Left lung (tissue), 10 donors: ENCODE results near the gene SPATA13. TPM values are rescaled to one million over a fixed set of nuclear protein-coding genes. Genes with fewer than 3 reads are reported as not detected.

Experiments
- ATAC-seq: fragments of 200-7000 bp; cut with Tn5 transposase; one replicate; pipeline ENCODE4 v1.9.1; 2020; ENCODE audit warnings: moderate library complexity
- DNase-seq, 4 donors: peaks; one replicate each; pipeline ENCODE4 v3.0.0-alpha.2; 2013 to 2020
- H3K27ac ChIP-seq, 2 donors: fragments of 200-600 bp; sonication (generic) in 1 of 2; one replicate each; pipeline versions ENCODE4 v1.5.0 to v1.8.0; 2020 to 2021
- H3K27me3 ChIP-seq, 2 donors: fragments of 200-600 bp; sonication (generic) in 1 of 2; one replicate each; pipeline versions ENCODE4 v1.5.0 to v1.8.0; 2020 to 2021
- H3K36me3 ChIP-seq, 2 donors: fragments of 200-600 bp; sonication (generic) in 1 of 2; one replicate each; pipeline versions ENCODE4 v1.5.0 to v1.8.0; 2020 to 2021
- H3K4me1 ChIP-seq, 2 donors: fragments of 200-600 bp; one replicate each; pipeline ENCODE4 v1.8.0; 2021
- H3K4me3 ChIP-seq, 2 donors: fragments of 200-600 bp; sonication (generic) in 1 of 2; one replicate each; pipeline versions ENCODE4 v1.5.0 to v1.8.0; 2020 to 2021; ENCODE audit warnings: mild to moderate bottlenecking in 1 of 2
- H3K9me3 ChIP-seq, 2 donors: fragments of 200-600 bp; sonication (generic) in 1 of 2; one replicate each; pipeline versions ENCODE4 v1.5.0 to v1.8.0; 2020 to 2021
- intact Hi-C, 2 donors: fragments of 100-400 bp; cut with DNase I; formaldehyde crosslinking; loops; one replicate each; pipeline versions ENCODE4 v1.11.2 to v1.14.2; 2022
- polyA plus RNA-seq, 6 donors: library from polyadenylated mRNA; unstranded; fragments of 120-200 nt; gene quantifications; one replicate each; pipeline ENCODE4 v1.2.1, GENCODE V29; 2013; ENCODE audit not compliant: insufficient read length in 6 of 6
- total RNA-seq, 2 donors: library from RNA; stranded (reverse); fragmentation: NEBNext Ultra II Directional; extraction: Animal tissue kit (Norgen Biotek cat#: 25700); gene quantifications; one replicate each; pipeline ENCODE4 v1.2.1, GENCODE V29; 2021
- TF ChIP-seq, protein P1 (sequence below), 2 donors: fragments of 200-600 bp; sonication (generic) in 1 of 2; IDR thresholded peaks; one replicate each; pipeline versions ENCODE4 v1.5.0 to v1.8.0; 2021; ENCODE audit warnings: antibody characterized with exemption in 2 of 2
- donor health status: DM: no; HTN: yes; CAD: no.
- donor health status: DM: no; HTN: no; CAD: no.

The SPATA13 gene
- total and polyA plus RNA-seq, 8 donors = 11.4 to 31.4 (median 14.7) TPM

- no peaks in the 10 kb centered on the region for H3K27me3 ChIP-seq
- H3K4me1 ChIP-seq = no peaks in the 10 kb centered on the region
- intact Hi-C loops = no loop called here
- no peak overlapping the region for H3K4me3 ChIP-seq
- DNase-seq (no peak), ATAC-seq (no peak)
- TF ChIP-seq, protein P1, sequence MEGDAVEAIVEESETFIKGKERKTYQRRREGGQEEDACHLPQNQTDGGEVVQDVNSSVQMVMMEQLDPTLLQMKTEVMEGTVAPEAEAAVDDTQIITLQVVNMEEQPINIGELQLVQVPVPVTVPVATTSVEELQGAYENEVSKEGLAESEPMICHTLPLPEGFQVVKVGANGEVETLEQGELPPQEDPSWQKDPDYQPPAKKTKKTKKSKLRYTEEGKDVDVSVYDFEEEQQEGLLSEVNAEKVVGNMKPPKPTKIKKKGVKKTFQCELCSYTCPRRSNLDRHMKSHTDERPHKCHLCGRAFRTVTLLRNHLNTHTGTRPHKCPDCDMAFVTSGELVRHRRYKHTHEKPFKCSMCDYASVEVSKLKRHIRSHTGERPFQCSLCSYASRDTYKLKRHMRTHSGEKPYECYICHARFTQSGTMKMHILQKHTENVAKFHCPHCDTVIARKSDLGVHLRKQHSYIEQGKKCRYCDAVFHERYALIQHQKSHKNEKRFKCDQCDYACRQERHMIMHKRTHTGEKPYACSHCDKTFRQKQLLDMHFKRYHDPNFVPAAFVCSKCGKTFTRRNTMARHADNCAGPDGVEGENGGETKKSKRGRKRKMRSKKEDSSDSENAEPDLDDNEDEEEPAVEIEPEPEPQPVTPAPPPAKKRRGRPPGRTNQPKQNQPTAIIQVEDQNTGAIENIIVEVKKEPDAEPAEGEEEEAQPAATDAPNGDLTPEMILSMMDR (IDR thresholded peaks at IDR 0.05) = no peak
- H3K9me3 ChIP-seq = no peaks in the 10 kb centered on the region
- H3K36me3 ChIP-seq = no peaks in the 10 kb centered on the region
- no peak overlapping the region for H3K27ac ChIP-seq
Observed at GRCh38 chr13:24172071-24172470, 11.6 kb downstream of the SPATA13 start.

DNA sequence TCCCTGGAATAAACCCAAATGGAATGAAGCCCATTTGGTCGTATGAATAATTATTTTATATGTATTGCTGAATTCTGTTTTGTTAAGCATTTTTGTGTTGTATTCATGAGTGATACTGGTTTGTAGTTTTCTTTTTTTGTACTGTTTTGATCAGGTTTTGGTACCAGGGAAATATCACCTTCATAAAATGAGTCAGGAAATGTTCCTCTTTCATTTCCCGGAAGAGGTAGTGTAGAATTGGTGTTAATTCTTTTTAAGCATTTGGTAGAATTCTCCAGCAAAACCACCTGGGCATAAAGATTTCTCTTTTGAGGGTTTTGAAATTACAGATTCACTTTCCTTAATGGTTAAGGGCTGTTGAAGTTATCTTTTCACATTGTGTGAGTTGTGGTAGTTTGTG is 13.3 kb downstream of the SPATA13 start:
- intact Hi-C loops = no loop called here
- TF ChIP-seq, protein P1 (IDR thresholded peaks at IDR 0.05) = no peak
- Histone ChIP-seq H3K27ac (no peak overlapping the region), H3K9me3 (no peaks in the 10 kb centered on the region), H3K4me3 (no peak overlapping the region), H3K36me3 (no peaks in the 10 kb centered on the region), H3K27me3 (no peaks in the 10 kb centered on the region), H3K4me1 (no peaks in the 10 kb centered on the region)
- ATAC-seq = no peak
- no peak for DNase-seq

DNA sequence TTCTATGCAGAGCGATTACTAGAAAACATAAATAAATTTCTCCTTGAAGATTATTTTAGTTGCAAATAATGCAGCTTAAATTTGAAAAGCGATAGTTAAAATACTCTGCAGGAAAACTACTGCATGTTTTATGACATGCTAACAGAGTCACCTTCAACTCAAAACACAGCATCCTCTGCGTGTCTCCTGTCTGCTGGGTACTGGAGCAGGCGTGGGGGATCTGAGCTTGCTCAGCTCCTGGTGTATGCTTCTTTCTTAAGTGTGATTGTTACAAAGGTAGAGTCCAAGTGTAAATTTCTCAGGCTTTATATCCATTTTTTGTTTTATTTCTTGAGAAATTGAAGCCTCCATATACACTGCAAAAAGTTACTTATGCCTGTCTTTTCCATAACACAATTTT is 15.3 kb downstream of the SPATA13 start:
- H3K4me1 ChIP-seq = peaks cover 0 to 7% of the 10 kb centered on the region in 2 donors
- no peaks in the 10 kb centered on the region for H3K27me3 ChIP-seq
- no peaks in the 10 kb centered on the region for H3K9me3 ChIP-seq
- TF ChIP-seq, protein P1 (IDR thresholded peaks at IDR 0.05) = no peak
- DNase-seq (no peak), ATAC-seq (no peak)
- H3K36me3 ChIP-seq = no peaks in the 10 kb centered on the region
- intact Hi-C loops = no loop called here
- H3K27ac ChIP-seq = no peak overlapping the region
- H3K4me3 ChIP-seq = no peak overlapping the region

- H3K27me3 ChIP-seq = no peaks in the 10 kb centered on the region
- H3K4me3 ChIP-seq = no peak overlapping the region
- ATAC-seq = no peak
- TF ChIP-seq, protein P1 (IDR thresholded peaks at IDR 0.05) = no peak
- H3K36me3 ChIP-seq = no peaks in the 10 kb centered on the region
- DNase-seq = no peak
- intact Hi-C loops = no loop called here
- H3K27ac ChIP-seq = no peak overlapping the region
- no peaks in the 10 kb centered on the region for H3K9me3 ChIP-seq
- peaks cover 0 to 7% of the 10 kb centered on the region in 2 donors for H3K4me1 ChIP-seq
Observed at GRCh38 chr13:24176351-24177101, 16.0 kb downstream of the SPATA13 start.

GRCh38 chr13:24178847-24179485 is 18.4 kb downstream of the SPATA13 start:
- Histone ChIP-seq H3K27me3 (no peaks in the 10 kb centered on the region), H3K27ac (no peak overlapping the region), H3K4me3 (no peak overlapping the region), H3K4me1 (peaks cover 0 to 7% of the 10 kb centered on the region in 2 donors), H3K36me3 (no peaks in the 10 kb centered on the region), H3K9me3 (no peaks in the 10 kb centered on the region)
- intact Hi-C loops = no loop called here
- TF ChIP-seq, protein P1 (IDR thresholded peaks at IDR 0.05) = no peak
- no peak for DNase-seq
- ATAC-seq = no peak
